HepG2 (cell line): ENCODE data around the gene KIF6. TPM values are rescaled to one million over a fixed set of nuclear protein-coding genes. Genes with fewer than 3 reads are reported as not detected.

Source experiments
- ATAC-seq: fragments of 200-7000 bp; cut with Tn5 transposase; 3 replicates; pipeline ENCODE4 v1.9.1; 2020; ENCODE audit warnings: mild to moderate bottlenecking, moderate library complexity
- BruUV-seq: library from RNA; stranded (reverse); fragments of 400-500 nt; replicated peaks from 2 replicates; lab custom pipeline; 2021; lab: Mats Ljungman, UMichigan
- CTCF ChIA-PET: fragments of 300-600 bp; formaldehyde crosslinking; extraction: SDS; loops from one replicate; lab custom pipeline; 2021; ENCODE audit warnings: low total read pairs, inconsistent platforms, low intra/inter-chr PET ratio; lab: Yijun Ruan, JAX
- POLR2A ChIA-PET: fragments of 350-600 bp; sonication (Branson Sonifier 250); formaldehyde crosslinking; loops from one replicate; lab custom pipeline; 2020; ENCODE audit warnings: antibody characterized with exemption, inconsistent platforms; lab: Yijun Ruan, JAX
- DNase-seq: peaks from one replicate; pipeline ENCODE4 v3.0.0-alpha.2; 2015; ENCODE audit warnings: low spot score
- FAIRE-seq: peaks from 3 replicates; lab custom pipeline; 2011; peaks lifted over from hg19 to GRCh38; lab: Jason Lieb, UNC
- H2AFZ ChIP-seq: one replicate; pipeline ENCODE4 v1.6.1; 2011; ENCODE audit warnings: low read length, inconsistent platforms
- H3K27ac ChIP-seq: fragments of 300-600 bp; 3 replicates; pipeline ENCODE4 v1.8.0; 2011; ENCODE audit warnings: mixed run types, mild to moderate bottlenecking, mixed read lengths, low read length, inconsistent platforms; ENCODE audit not compliant: insufficient read depth; ENCODE audit errors: extremely low read length
- H3K27me3 ChIP-seq, 2 experiments: fragments of 200-600 bp in 1 of 2; 2 replicates in 1 of 2; 3 replicates in 1 of 2; pipeline versions ENCODE4 v1.6.0 to v1.8.0; 2011; ENCODE audit warnings: low read length in 2 of 2, mild to moderate bottlenecking in 2 of 2, moderate library complexity in 2 of 2, inconsistent platforms in 1 of 2; ENCODE audit not compliant: insufficient read depth in 2 of 2, control insufficient read depth in 1 of 2
- H3K36me3 ChIP-seq, 2 experiments: fragments of 200-600 bp in 1 of 2; replicated peaks in 1 of 2; 2 replicates in 1 of 2; 3 replicates in 1 of 2; pipeline versions ENCODE4 v1.5.1 to v1.8.0; 2011; ENCODE audit warnings: low read length in 2 of 2, inconsistent platforms in 1 of 2; ENCODE audit not compliant: insufficient read depth in 2 of 2, control insufficient read depth in 1 of 2
- H3K4me1 ChIP-seq: 2 replicates; pipeline ENCODE4 v1.5.1; 2012; ENCODE audit warnings: low read length, inconsistent platforms; ENCODE audit not compliant: insufficient read depth
- H3K4me2 ChIP-seq: 2 replicates; pipeline ENCODE4 v1.6.0; 2011; ENCODE audit warnings: low read depth, low read length, inconsistent platforms
- H3K4me3 ChIP-seq, 3 experiments: fragments of 200-600 bp in 1 of 3; sonication (generic), shearing (Covaris generic) in 1 of 3; replicated peaks in 1 of 3; 2 replicates each; pipeline ENCODE4 v1.5.1; 2011 to 2016; ENCODE audit warnings: low read length in 3 of 3, inconsistent platforms in 2 of 3, low read depth in 2 of 3, mild to moderate bottlenecking in 2 of 3, control low read depth in 1 of 3, mixed read lengths in 1 of 3; ENCODE audit not compliant: insufficient read depth in 1 of 3
- H3K79me2 ChIP-seq: one replicate; pipeline ENCODE4 v1.6.1; 2011; ENCODE audit warnings: low read length, inconsistent platforms; ENCODE audit not compliant: insufficient read depth
- H3K9ac ChIP-seq: 2 replicates; pipeline ENCODE4 v1.6.0; 2011; ENCODE audit warnings: mild to moderate bottlenecking, low read depth, low read length, inconsistent platforms; ENCODE audit not compliant: insufficient read depth
- H3K9me3 ChIP-seq: 2 replicates; pipeline ENCODE4 v1.5.1; 2012; ENCODE audit warnings: mild to moderate bottlenecking, low read length
- H4K20me1 ChIP-seq: 2 replicates; pipeline ENCODE4 v1.6.0; 2011; ENCODE audit warnings: inconsistent platforms, mild to moderate bottlenecking, low read length, moderate library complexity; ENCODE audit not compliant: insufficient read depth
- CEBPB ChIP-seq: IDR thresholded peaks from 2 replicates; pipeline ENCODE4 v1.6.1; 2011; ENCODE audit warnings: low read depth, low read length, improper control_type of control experiment, borderline replicate concordance
- USF2 ChIP-seq, 2 experiments: sonication (generic) in 1 of 2; formaldehyde crosslinking in 1 of 2; IDR thresholded peaks; 2 replicates each; pipeline versions ENCODE4 v1.5.1 to v1.6.1; 2011 to 2020; ENCODE audit warnings: borderline replicate concordance in 1 of 2, low read depth in 1 of 2, low read length in 1 of 2, mild to moderate bottlenecking in 1 of 2, missing genetic modification reagents in 1 of 2, moderate library complexity in 1 of 2
- ZNF235 ChIP-seq: sonication (generic); formaldehyde crosslinking; IDR thresholded peaks from 2 replicates; pipeline ENCODE4 v1.8.1; 2023; ENCODE audit warnings: mild to moderate bottlenecking, missing genetic modification reagents, borderline replicate concordance
- ZSCAN25 ChIP-seq: sonication (generic); formaldehyde crosslinking; IDR thresholded peaks from 2 replicates; pipeline ENCODE4 v1.8.0; 2022; ENCODE audit warnings: mild to moderate bottlenecking, missing genetic modification reagents
- WGBS: methylation state at CpG from one replicate; pipeline ENCODE4 v1.1.6; 2017; ENCODE audit warnings: low lambda C conversion rate; 5-methylcytosine and 5-hydroxymethylcytosine counted together
- in situ Hi-C: cut with HindIII; loops from 2 replicates; pipeline ENCODE4 v1.10.0; 2017; ENCODE audit warnings: low pct_unique_long_range_greater_than_20kb; ENCODE audit not compliant: extremely low pct_ligation_motif_present
- intact Hi-C: fragments of 100-400 bp; cut with micrococcal nuclease; formaldehyde crosslinking; loops from one replicate; pipeline ENCODE4 v1.10.0; 2022; ENCODE audit not compliant: unreplicated experiment
- polyA plus RNA-seq, 8 experiments: library from polyadenylated mRNA; depleted of rRNA in 3 of 8; stranded (reverse) in 7 of 8; unstranded in 1 of 8; fragments of >200 nt; fragmentation: Illumina TruSeq in 4 of 8; extraction: Trizol in 4 of 8; gene quantifications; 2 replicates each; pipeline versions ENCODE4 v1.2.1 to v1.2.3, GENCODE V29; 2011 to 2016; ENCODE audit warnings: low read depth in 4 of 8, missing spikeins in 1 of 8, mixed read lengths in 1 of 8; ENCODE audit not compliant: insufficient read depth in 1 of 8
- total RNA-seq, 5 experiments: library from RNA; depleted of rRNA; stranded (reverse); fragments of >200 nt; fragmentation: Illumina TruSeq; extraction: Trizol; gene quantifications; 2 replicates each; pipeline ENCODE4 v1.2.3, GENCODE V29; 2016; ENCODE audit warnings: low read depth in 1 of 5

The KIF6 gene
- total and polyA plus RNA-seq, 2 of the 13 experiments (the other 11 are each of a cell fraction or from before 2014, with no cell fraction given), result 0.04 to 0.27 TPM

GRCh38 chr6:39353698-39354315, 371.4 kb downstream of the KIF6 start:
- in situ Hi-C loops, result loop anchor here (10.0 kb wide), 1 partner anchor 531 kb away; no protein-coding TSS in a partner anchor
- 53% methylated on average over 4 of the region's 7 CpGs for WGBS
- ATAC-seq, result no peak
- Histone ChIP-seq H3K4me2 (no peak overlapping the region), H3K4me3 (no peak overlapping the region), H3K36me3 (no peaks in the 10 kb centered on the region), H4K20me1 (no peaks in the 10 kb centered on the region), H3K9me3 (no peaks in the 10 kb centered on the region), H3K79me2 (no peaks in the 10 kb centered on the region)
- BruUV-seq, result no TSS peak
- no peak for FAIRE-seq
- POLR2A ChIA-PET, result no interaction called here
- TF ChIP-seq USF2 (IDR thresholded peaks at IDR 0.05; ENCODE audit: low read depth, low read length) (0 out of 2 replicates have a peak, but pooled peaks have one; percentile 12), USF2 (CRISPR knock-in tag; IDR thresholded peaks at IDR 0.05; ENCODE audit: borderline replicate concordance) (no peak), ZSCAN25 (CRISPR knock-in tag) (no peak), ZNF235 (CRISPR knock-in tag) (no peak), CEBPB (peak; percentile 46; the same call in 1 of the 2 replicates)
- TF ChIP-seq, all 625 proteins: peak for 2
- no peak overlapping the region for H3K27ac ChIP-seq
- intact Hi-C loops, result no loop called here
- no peak overlapping the region for H3K9ac ChIP-seq
- H2AFZ ChIP-seq, result no peak overlapping the region
- no peaks in the 10 kb centered on the region for H3K4me1 ChIP-seq
- no peaks in the 10 kb centered on the region for H3K27me3 ChIP-seq
- CTCF ChIA-PET, result no interaction called here
- DNase-seq, result no peak
